ENCODE data around the gene SPANXN4. TPM values are rescaled to one million over a fixed set of nuclear protein-coding genes. Genes with fewer than 3 reads are reported as not detected.

Gene SPANXN4
- total and polyA plus RNA-seq, 5 experiments from 2014 or later, result not detected

- Mint-ChIP-seq H3K36me3 (peaks cover 0 to 6% (median 0%) of the 10 kb centered on the region in 3 donors), H3K4me1 (no peaks in the 10 kb centered on the region), H3K4me3 (no peak overlapping the region), H3K27ac (no peak overlapping the region), H3K9me3 (peaks cover 0 to 12% (median 6%) of the 10 kb centered on the region in 9 donors), H3K27me3 (no peaks in the 10 kb centered on the region)
- ATAC-seq (no peak), DNase-seq (no peak)
- POLR2A ChIA-PET, result no interaction called here
Observed at GRCh38 chrX:143082537-143082936, 56.8 kb downstream of the SPANXN4 start.

All from naive thymus-derived CD8-positive, alpha-beta T cell (primary cell).